Embryonic facial prominence (tissue), 1 donor: ENCODE results near the gene MUS81.
"Not testable (repeated sequence)": the region's sequence is repeated elsewhere in the genome, so short reads cannot be mapped to it uniquely, and the experiment has no call there.

ENCODE experiments used
- DNase-seq: peaks from one replicate; pipeline ENCODE4 v3.0.0-alpha.2; 2016; ENCODE audit errors: extremely low spot score

The MUS81 gene

GRCh38 chr11:65860278-65861164 lies at the start of gene MUS81:
MUS81 (plus strand) TSS chr11:65860433; CDS start chr11:65860754, 321 bp downstream.
- DNase-seq, result peak; percentile 93

GRCh38 chr11:65811764-65812475 lies 48.3 kb upstream of the MUS81 start:
- no peak for DNase-seq

GRCh38 chr11:65814131-65814985 lies 45.9 kb upstream of the MUS81 start:
- DNase-seq, result no peak

- no peak for DNase-seq
Observed at GRCh38 chr11:65814986-65815565, 45.2 kb upstream of the MUS81 start.

GRCh38 chr11:65816696-65817095 lies 43.5 kb upstream of the MUS81 start:
- DNase-seq, result no peak

- no peak for DNase-seq
Observed at GRCh38 chr11:65817312-65817834, 42.9 kb upstream of the MUS81 start.

- DNase-seq, result peak; percentile 73
Observed at GRCh38 chr11:65817835-65818680, 42.2 kb upstream of the MUS81 start.

GRCh38 chr11:65821107-65821506 lies 39.1 kb upstream of the MUS81 start:
- DNase-seq, result no peak

GRCh38 chr11:65822776-65823528 lies 37.3 kb upstream of the MUS81 start:
- DNase-seq, result no peak

- DNase-seq, result no peak
Observed at GRCh38 chr11:65826984-65827735, 33.1 kb upstream of the MUS81 start.

GRCh38 chr11:65829459-65829858 lies 30.8 kb upstream of the MUS81 start:
- DNase-seq, result no peak

- not testable (repeated sequence) for DNase-seq
Observed at GRCh38 chr11:65832231-65832630, 28.0 kb upstream of the MUS81 start.

- DNase-seq, result peak; percentile 86
Observed at GRCh38 chr11:65833297-65834030, 26.8 kb upstream of the MUS81 start, which contains the start of gene SNX32. SNX32 (plus strand) TSS chr11:65833963; CDS start chr11:65834066, 103 bp downstream.

GRCh38 chr11:65834202-65834601 lies 26.0 kb upstream of the MUS81 start:
- no peak for DNase-seq

GRCh38 chr11:65842144-65842543 lies 18.1 kb upstream of the MUS81 start:
- no peak for DNase-seq

- DNase-seq, result no peak
Observed at GRCh38 chr11:65843811-65844210, 16.4 kb upstream of the MUS81 start.

- DNase-seq, result no peak
Observed at GRCh38 chr11:65844231-65844872, 15.9 kb upstream of the MUS81 start.

GRCh38 chr11:65847746-65848145 lies 12.5 kb upstream of the MUS81 start:
- DNase-seq, result no peak
